Aorta (tissue), 5 donors: ENCODE results near the gene SCARB1. TPM values are rescaled to one million over a fixed set of nuclear protein-coding genes. Genes with fewer than 3 reads are reported as not detected.

Experiments used
- ATAC-seq: fragments of 200-7000 bp; cut with Tn5 transposase; one replicate; pipeline ENCODE4 v1.9.1; 2022; ENCODE audit warnings: moderate library complexity; ENCODE audit not compliant: low FRiP score
- DNase-seq, 2 donors: peaks; one replicate each; pipeline ENCODE4 v3.0.0-alpha.2; 2020
- H3K27ac ChIP-seq, 2 donors: one replicate each; pipeline ENCODE4 v1.5.1; 2013; ENCODE audit warnings: low read length in 2 of 2, mild to moderate bottlenecking in 2 of 2, moderate library complexity in 2 of 2, control low read depth in 1 of 2, inconsistent platforms in 1 of 2, low read depth in 1 of 2
- H3K27me3 ChIP-seq, 2 donors: one replicate each; pipeline ENCODE4 v1.6.1; 2013; ENCODE audit warnings: control low read depth in 1 of 2, low read length in 1 of 2, mild to moderate bottlenecking in 1 of 2, moderate library complexity in 1 of 2; ENCODE audit not compliant: insufficient read depth in 2 of 2, control insufficient read depth in 1 of 2
- H3K36me3 ChIP-seq, 2 donors: one replicate each; pipeline ENCODE4 v1.6.1; 2013; ENCODE audit warnings: control low read depth in 1 of 2, low read length in 1 of 2, mild to moderate bottlenecking in 1 of 2; ENCODE audit not compliant: insufficient read depth in 2 of 2, control insufficient read depth in 1 of 2
- H3K4me1 ChIP-seq, 2 donors: one replicate each; pipeline ENCODE4 v1.6.1; 2013; ENCODE audit warnings: low read length in 2 of 2, control low read depth in 1 of 2, mild to moderate bottlenecking in 1 of 2, moderate library complexity in 1 of 2; ENCODE audit not compliant: insufficient read depth in 2 of 2, control insufficient read depth in 1 of 2
- H3K4me3 ChIP-seq, 2 donors: one replicate each; pipeline ENCODE4 v1.5.1; 2013; ENCODE audit warnings: low read length in 2 of 2, control low read depth in 1 of 2, mild to moderate bottlenecking in 1 of 2
- H3K9me3 ChIP-seq: one replicate; pipeline ENCODE4 v1.6.1; 2013; ENCODE audit warnings: mild to moderate bottlenecking, low read length; ENCODE audit not compliant: control insufficient read depth
- WGBS, 2 donors: extraction: QIAGEN DNeasy Blood & Tissue Kit; methylation state at CpG; one replicate each; pipeline ENCODE4 v1.1.7; 2013; 5-methylcytosine and 5-hydroxymethylcytosine counted together
- intact Hi-C, 2 donors: fragments of 100-400 bp; cut with DNase I; formaldehyde crosslinking; loops; one replicate each; pipeline versions ENCODE4 v1.14.2 to v1.15.0; 2022
- polyA plus RNA-seq, 2 donors: library from polyadenylated mRNA; stranded (reverse); fragments of 200-250 nt; gene quantifications; one replicate each; pipeline ENCODE4 v1.2.3, GENCODE V29; 2013
- total RNA-seq, 2 donors: library from RNA; stranded (reverse); fragmentation: NEBNext Ultra II Directional; extraction: Animal tissue kit (Norgen Biotek cat#: 25700); gene quantifications; one replicate each; pipeline ENCODE4 v1.2.1, GENCODE V29; 2021
- donor health status: healthy with polysubstance abuse.
- donor health status: Bipolar disorder and iron deficiency.
- donor health status: DM: no; HTN: no; CAD: no.
- donor health status: DM: no; HTN: no; CAD: no.
- donor health status: DM: yes; HTN: yes; CAD: no.

The SCARB1 gene
- total and polyA plus RNA-seq, 4 donors = 6.6 to 38.5 (median 11.9) TPM

DNA sequence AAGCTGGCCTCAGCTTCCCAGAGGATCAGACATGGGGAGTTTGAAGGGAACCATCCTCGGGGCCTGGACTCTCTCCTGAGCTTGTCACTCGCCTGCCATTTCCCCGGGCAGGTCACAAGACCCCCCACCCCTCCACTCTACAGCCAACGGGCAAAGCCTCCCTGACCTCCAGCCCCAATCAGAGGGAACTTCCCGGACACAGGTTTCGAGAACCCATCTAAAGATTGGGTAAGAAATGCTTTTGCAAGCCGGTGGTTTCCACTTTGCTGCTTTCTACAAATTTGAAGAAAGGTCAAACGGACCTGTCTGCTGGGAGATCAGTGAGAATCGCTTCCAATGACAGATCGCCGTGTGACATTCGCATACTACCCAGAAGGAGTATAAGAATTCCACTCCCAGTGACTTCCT, 89.6 kb downstream of the SCARB1 start:
- no peaks in the 10 kb centered on the region for H3K4me1 ChIP-seq
- DNase-seq (no peak), ATAC-seq (no peak)
- no peak overlapping the region for H3K27ac ChIP-seq
- H3K27me3 ChIP-seq = no peaks in the 10 kb centered on the region
- H3K9me3 ChIP-seq = no peaks in the 10 kb centered on the region
- 39 to 42% methylated on average over 12 of the region's 12 CpGs for WGBS, 2 donors
- intact Hi-C loops = loop anchor here (5.0 to 10.0 kb wide), 2 partner anchors 449 to 737 kb away; no protein-coding TSS in a partner anchor
- no peak overlapping the region for H3K4me3 ChIP-seq
- H3K36me3 ChIP-seq = no peaks in the 10 kb centered on the region

DNA sequence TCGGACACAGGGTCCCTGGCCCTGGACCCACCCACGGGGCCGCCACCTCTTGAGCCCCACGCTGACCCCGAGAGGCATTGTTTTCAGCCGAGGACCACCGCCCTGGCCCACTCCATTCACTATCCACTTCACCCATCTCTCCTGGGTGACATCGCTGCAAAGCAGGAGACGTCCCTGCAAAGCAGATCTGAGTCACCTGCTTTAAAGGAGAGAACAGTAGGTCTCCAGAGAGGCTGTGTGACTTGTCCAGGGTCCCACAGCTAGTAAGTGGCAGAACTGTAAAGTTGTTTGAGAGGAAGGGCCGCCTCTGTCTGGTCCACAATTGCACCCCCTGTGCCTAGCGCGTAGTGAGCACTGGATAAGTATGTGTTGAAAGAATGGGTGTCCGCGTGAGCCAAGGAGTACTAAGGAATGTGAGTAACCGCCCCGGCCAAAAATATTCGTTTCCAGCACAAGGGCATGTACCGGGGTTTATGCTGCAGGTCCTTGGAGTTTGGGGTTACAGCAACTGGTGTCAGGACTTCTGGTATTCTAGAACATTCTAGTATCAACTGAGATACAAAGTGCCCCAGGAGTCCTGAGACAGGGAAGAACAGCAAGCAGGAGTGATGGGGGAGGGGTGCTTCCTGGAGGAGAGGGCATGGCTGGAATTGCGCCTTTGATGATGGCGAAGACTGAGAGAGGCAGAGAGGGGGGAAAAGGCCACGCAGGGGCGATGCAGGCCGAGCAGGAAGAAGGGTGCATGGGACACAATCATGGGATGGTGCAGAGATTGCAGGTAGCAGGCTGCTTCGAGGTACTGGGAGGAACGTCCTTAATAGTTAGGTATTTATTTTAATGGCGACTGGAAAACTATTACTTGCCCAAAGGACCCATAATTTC, 91.1 kb downstream of the SCARB1 start:
- Histone ChIP-seq H3K4me1 (no peaks in the 10 kb centered on the region), H3K36me3 (no peaks in the 10 kb centered on the region), H3K9me3 (no peaks in the 10 kb centered on the region), H3K4me3 (no peak overlapping the region), H3K27me3 (no peaks in the 10 kb centered on the region), H3K27ac (no peak overlapping the region)
- ATAC-seq (no peak), DNase-seq (no peak)
- 46 to 54% methylated on average over 25 to 26 of the region's 26 CpGs for WGBS, 2 donors
- intact Hi-C loops = loop anchor here (5.0 to 10.0 kb wide), 2 partner anchors 448 to 735 kb away; no protein-coding TSS in a partner anchor

DNA sequence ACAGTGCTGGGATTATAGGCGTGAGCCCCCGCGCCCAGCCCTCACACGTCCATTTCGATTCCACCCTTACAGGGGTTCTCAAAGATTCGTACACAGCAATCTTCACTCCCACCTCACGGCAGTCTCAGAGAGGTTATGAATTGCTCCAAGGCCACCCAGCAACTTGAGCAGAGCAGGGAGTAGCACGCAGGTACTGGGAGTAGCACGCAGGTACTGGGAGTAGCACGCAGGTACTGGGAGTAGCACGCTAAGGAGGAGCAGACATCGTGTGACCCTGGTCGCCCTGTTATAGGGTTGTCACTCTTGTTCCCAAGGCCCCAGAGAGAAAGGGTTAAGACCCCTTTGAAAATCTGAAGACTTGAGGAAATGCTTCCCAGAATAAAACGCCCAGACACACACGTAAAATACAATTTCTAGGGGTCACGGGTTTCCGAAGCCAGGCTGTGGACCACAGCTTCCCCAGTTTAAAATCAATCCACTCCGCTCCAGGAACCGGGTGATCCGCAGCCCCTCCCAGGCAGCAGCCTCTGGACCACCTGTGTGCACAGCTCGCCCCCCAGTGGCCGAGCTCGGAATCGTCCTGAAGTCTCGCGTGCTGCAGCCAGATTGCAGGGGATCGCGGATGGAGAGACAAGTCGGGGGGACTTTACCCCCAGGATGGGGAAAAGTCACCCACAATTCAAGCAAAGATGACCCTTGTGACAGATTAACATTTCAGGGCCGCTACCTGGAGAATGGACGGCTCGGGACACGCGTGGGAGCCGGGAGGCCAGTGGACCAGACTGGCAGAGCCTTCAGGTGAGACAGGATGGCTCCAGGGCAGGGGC, 92.0 kb downstream of the SCARB1 start:
- intact Hi-C loops = loop anchor here (2.0 to 10.0 kb wide), 3 partner anchors 447 to 735 kb away; no protein-coding TSS in a partner anchor
- Histone ChIP-seq H3K36me3 (no peaks in the 10 kb centered on the region), H3K9me3 (no peaks in the 10 kb centered on the region), H3K27me3 (no peaks in the 10 kb centered on the region), H3K4me1 (no peaks in the 10 kb centered on the region), H3K4me3 (no peak overlapping the region), H3K27ac (no peak overlapping the region)
- WGBS, 2 donors = 24 to 25% methylated on average over 35 of the region's 35 CpGs
- DNase-seq (peak; percentile 90 to 96), ATAC-seq (peak; percentile 82)

DNA sequence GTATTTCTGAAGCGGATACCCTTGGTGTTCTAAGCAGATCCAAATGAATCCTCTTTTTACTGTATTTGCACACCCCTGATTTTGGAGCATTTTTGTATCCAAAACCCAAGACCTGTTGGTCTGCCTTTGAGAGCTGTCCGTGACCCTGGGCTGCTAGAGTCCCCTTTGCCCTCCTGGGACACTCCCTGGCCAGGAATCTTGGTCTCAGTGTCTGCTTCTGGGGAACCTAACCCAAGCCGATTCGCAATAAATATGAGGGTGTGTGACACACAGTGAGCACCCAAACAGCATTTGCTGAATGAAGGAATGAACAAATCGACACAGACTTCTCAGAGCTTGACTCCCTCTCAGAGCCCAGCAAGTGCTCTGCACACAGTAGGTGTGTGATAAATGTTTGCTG, 92.9 kb downstream of the SCARB1 start:
- Histone ChIP-seq H3K9me3 (no peaks in the 10 kb centered on the region), H3K36me3 (no peaks in the 10 kb centered on the region), H3K27ac (no peak overlapping the region), H3K4me1 (peaks cover 0 to 2% of the 10 kb centered on the region in 2 donors), H3K27me3 (no peaks in the 10 kb centered on the region), H3K4me3 (no peak overlapping the region)
- DNase-seq (no peak), ATAC-seq (no peak)
- 91 to 96% methylated on average over 5 of the region's 5 CpGs for WGBS, 2 donors
- intact Hi-C loops = loop anchor here (2.0 to 10.0 kb wide), 3 partner anchors 446 to 734 kb away; no protein-coding TSS in a partner anchor

DNA sequence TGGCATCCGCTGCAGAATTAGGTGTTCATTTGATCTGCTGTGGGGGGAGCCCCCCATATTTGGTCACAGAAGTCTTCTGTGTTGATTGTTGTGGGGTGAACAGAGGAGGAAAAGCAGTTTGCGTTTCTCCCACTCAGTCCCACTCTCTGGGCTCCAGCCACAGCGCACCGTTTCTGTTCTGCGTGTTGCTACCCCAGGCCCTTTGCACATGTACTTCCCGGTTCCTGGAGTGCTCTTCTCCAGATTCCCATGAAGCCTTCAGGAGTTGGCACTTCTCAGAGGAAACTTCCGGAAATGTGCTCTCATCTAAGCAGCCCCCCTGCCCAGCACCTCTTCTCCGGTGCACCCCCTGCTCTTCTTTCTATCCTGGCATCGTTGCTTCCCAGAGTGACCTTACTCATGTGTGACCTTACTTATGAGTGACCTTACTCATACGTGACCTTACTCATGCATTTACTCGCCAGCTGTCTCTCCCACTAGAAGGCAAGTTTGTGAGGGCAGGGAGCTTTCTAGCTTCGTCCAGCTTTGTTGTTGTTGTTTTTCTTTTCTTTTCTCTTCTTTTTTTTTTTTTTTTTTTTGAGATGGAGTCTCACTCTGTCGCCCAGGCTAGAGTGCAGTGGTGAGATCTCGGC, 93.7 kb downstream of the SCARB1 start:
- WGBS, 2 donors = 88 to 90% methylated on average over 14 of the region's 14 CpGs
- intact Hi-C loops = loop anchor here (2.0 to 10.0 kb wide), 10 partner anchors 203 to 733 kb away; partner anchors contain the start of gene NCOR2 (in 1 of the 2)
- H3K36me3 ChIP-seq = no peaks in the 10 kb centered on the region
- no peak overlapping the region for H3K27ac ChIP-seq
- no peaks in the 10 kb centered on the region for H3K9me3 ChIP-seq
- peaks cover 0 to 2% of the 10 kb centered on the region in 2 donors for H3K4me1 ChIP-seq
- no peaks in the 10 kb centered on the region for H3K27me3 ChIP-seq
- no peak for DNase-seq
- no peak for ATAC-seq
- no peak overlapping the region for H3K4me3 ChIP-seq

DNA sequence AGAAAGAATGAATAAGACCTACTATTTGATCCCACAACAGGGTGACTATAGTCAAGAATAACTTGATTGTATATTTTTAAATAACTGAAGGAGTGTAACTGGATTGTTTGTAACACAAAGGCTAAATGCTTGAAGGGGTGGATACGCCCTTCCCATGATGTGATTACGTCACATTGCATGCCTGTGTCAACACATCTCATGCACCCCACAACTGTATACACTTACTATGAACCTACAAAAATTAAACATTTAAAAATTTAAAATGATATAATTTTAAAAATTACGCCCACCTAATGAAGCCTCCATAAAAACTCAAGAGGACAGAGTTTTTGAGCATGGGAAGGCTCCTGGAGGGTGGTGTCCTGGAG, 94.5 kb downstream of the SCARB1 start:
- Histone ChIP-seq H3K4me3 (no peak overlapping the region), H3K36me3 (no peaks in the 10 kb centered on the region), H3K27me3 (no peaks in the 10 kb centered on the region), H3K4me1 (peaks cover 0 to 2% of the 10 kb centered on the region in 2 donors), H3K27ac (no peak overlapping the region), H3K9me3 (no peaks in the 10 kb centered on the region)
- WGBS, 2 donors = 89% methylated on average over 3 of the region's 3 CpGs
- ATAC-seq (no peak), DNase-seq (no peak)
- intact Hi-C loops = loop anchor here (5.0 to 10.0 kb wide), 7 partner anchors 202 to 717 kb away; partner anchors contain the start of gene NCOR2 (in 1 of the 2)

DNA sequence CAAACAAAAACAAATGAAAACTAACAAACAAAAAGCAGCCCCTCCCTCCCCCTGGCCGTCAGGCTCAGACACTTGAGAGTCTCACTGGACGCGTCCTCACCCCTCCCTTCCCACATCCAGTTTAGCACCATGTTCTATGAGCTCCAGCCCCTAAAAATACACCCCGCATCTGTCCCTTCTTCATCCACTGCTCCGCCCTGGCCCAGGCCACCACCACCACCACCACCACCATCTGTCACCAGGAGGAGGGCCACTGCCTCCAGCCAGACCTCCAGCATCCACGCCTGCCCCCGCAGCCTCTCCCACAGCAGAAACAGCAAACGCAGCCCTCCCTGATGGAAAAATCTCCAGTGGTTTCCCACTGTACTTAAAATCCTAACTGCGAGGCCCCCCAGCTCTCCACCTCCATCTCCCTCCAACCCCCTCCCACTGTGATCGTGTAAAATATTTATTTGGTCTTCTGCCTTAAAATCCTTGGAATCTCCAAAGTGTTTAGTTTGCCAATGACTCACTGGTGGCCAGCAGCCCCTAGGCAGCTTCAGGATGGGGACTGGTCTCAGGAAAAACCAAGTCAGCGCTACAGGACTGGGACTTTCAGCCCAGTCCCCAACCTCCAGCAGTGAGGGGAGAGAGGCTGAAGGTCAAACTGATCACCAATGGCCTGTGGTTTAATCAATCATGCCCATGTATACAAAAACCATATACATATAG, 95.1 kb downstream of the SCARB1 start:
- no peak overlapping the region for H3K4me3 ChIP-seq
- H3K9me3 ChIP-seq = no peaks in the 10 kb centered on the region
- H3K36me3 ChIP-seq = no peaks in the 10 kb centered on the region
- ATAC-seq (no peak), DNase-seq (no peak)
- H3K27ac ChIP-seq = no peak overlapping the region
- intact Hi-C loops = loop anchor here (5.0 to 10.0 kb wide), 7 partner anchors 201 to 716 kb away; partner anchors contain the start of gene NCOR2 (in 1 of the 2)
- H3K27me3 ChIP-seq = no peaks in the 10 kb centered on the region
- peaks cover 0 to 2% of the 10 kb centered on the region in 2 donors for H3K4me1 ChIP-seq
- 76 to 78% methylated on average over 11 of the region's 11 CpGs for WGBS, 2 donors
